Calu3 (cell line): ENCODE data around the gene NUAK2. TPM values are rescaled to one million over a fixed set of nuclear protein-coding genes. Genes with fewer than 3 reads are reported as not detected.

Experiments
- BruUV-seq: library from RNA; stranded (reverse); fragments of 400-500 nt; replicated peaks from 2 replicates; lab custom pipeline; 2021; lab: Mats Ljungman, UMichigan
- CTCF ChIA-PET: fragments of 300-600 bp; sonication (Branson Sonifier 250); formaldehyde crosslinking; loops from one replicate; lab custom pipeline; 2022; ENCODE audit warnings: antibody characterized with exemption; lab: Charles Lee
- DNase-seq: peaks from one replicate; pipeline ENCODE4 v3.0.0; 2022
- H3K27ac Mint-ChIP-seq: one replicate; pipeline ENCODE4 v1.8.0; 2022; ENCODE audit warnings: mixed read lengths; ENCODE audit not compliant: unreplicated experiment
- H3K27me3 Mint-ChIP-seq: one replicate; pipeline ENCODE4 v1.8.0; 2022; ENCODE audit warnings: mixed read lengths; ENCODE audit not compliant: unreplicated experiment
- H3K36me3 Mint-ChIP-seq: one replicate; pipeline ENCODE4 v1.8.0; 2022; ENCODE audit warnings: mild to moderate bottlenecking, moderate library complexity, mixed read lengths; ENCODE audit not compliant: insufficient read depth, unreplicated experiment
- H3K4me1 Mint-ChIP-seq: one replicate; pipeline ENCODE4 v1.8.0; 2022; ENCODE audit warnings: mild to moderate bottlenecking, low read depth, mixed read lengths; ENCODE audit not compliant: unreplicated experiment
- H3K4me3 Mint-ChIP-seq: one replicate; pipeline ENCODE4 v1.8.0; 2022; ENCODE audit warnings: mild to moderate bottlenecking, low read depth, moderate library complexity, mixed read lengths; ENCODE audit not compliant: unreplicated experiment
- H3K9me3 Mint-ChIP-seq: one replicate; pipeline ENCODE4 v1.8.0; 2022; ENCODE audit warnings: low read depth, mixed read lengths; ENCODE audit not compliant: unreplicated experiment
- intact Hi-C: fragments of 100-400 bp; cut with micrococcal nuclease; formaldehyde crosslinking; loops from one replicate; pipeline ENCODE4 v1.10.0; 2022; ENCODE audit not compliant: unreplicated experiment
- total RNA-seq: library from RNA; stranded (reverse); gene quantifications from 2 replicates; pipeline ENCODE4 v1.2.3, GENCODE V29; 2022
- TF ChIP-seq, protein P1 (sequence below): fragments of 200-600 bp; IDR thresholded peaks from one replicate; pipeline ENCODE4 v1.8.0; 2022; ENCODE audit warnings: antibody characterized with exemption; ENCODE audit not compliant: unreplicated experiment

NUAK2 gene
- total RNA-seq, 1 experiment from 2014 or later = 3.7 TPM

DNA sequence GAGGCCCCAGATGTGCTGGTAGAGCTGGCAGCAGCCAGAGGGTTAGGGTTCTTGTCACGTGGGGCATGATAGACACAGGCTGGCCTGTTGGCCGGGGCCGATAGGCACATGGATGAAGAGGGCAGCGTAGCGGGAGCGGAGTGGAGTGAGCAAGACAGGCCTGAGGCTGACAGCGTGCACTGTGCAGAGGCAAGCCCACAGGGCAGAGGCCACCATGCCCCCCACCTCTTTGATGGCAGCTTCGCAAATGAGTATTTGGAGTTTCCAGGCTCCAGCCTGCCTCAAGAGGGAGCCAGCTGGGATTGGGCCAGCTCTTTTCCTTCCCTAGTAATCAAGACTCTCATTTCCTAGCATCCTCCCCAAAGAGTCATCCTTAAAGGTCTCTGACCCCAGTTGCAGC, 50.3 kb downstream of the NUAK2 start:
- no TSS peak for BruUV-seq

GRCh38 chr1:205270764-205271163, 50.8 kb downstream of the NUAK2 start:
- no TSS peak for BruUV-seq
- DNase-seq = no peak
- TF ChIP-seq, protein P1, sequence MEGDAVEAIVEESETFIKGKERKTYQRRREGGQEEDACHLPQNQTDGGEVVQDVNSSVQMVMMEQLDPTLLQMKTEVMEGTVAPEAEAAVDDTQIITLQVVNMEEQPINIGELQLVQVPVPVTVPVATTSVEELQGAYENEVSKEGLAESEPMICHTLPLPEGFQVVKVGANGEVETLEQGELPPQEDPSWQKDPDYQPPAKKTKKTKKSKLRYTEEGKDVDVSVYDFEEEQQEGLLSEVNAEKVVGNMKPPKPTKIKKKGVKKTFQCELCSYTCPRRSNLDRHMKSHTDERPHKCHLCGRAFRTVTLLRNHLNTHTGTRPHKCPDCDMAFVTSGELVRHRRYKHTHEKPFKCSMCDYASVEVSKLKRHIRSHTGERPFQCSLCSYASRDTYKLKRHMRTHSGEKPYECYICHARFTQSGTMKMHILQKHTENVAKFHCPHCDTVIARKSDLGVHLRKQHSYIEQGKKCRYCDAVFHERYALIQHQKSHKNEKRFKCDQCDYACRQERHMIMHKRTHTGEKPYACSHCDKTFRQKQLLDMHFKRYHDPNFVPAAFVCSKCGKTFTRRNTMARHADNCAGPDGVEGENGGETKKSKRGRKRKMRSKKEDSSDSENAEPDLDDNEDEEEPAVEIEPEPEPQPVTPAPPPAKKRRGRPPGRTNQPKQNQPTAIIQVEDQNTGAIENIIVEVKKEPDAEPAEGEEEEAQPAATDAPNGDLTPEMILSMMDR = no peak
- intact Hi-C loops = no loop called here
- H3K4me3 Mint-ChIP-seq = no peak overlapping the region
- no peaks in the 10 kb centered on the region for H3K9me3 Mint-ChIP-seq
- H3K27me3 Mint-ChIP-seq = peaks cover 65% of the 10 kb centered on the region
- H3K4me1 Mint-ChIP-seq = peaks cover 18% of the 10 kb centered on the region
- H3K27ac Mint-ChIP-seq = no peak overlapping the region
- CTCF ChIA-PET = interaction anchor here (0.9 to 6.1 kb wide), 12 partner anchors 9 to 281 kb away, joined by 3 to 303 read pairs (median 4); partner anchors contain the start of gene NUAK2
- no peaks in the 10 kb centered on the region for H3K36me3 Mint-ChIP-seq

More for the DNA sequence above, 50.3 kb downstream of the NUAK2 start:
- peaks cover 18% of the 10 kb centered on the region for H3K4me1 Mint-ChIP-seq
- intact Hi-C loops = no loop called here
- no peaks in the 10 kb centered on the region for H3K36me3 Mint-ChIP-seq
- H3K27ac Mint-ChIP-seq = no peak overlapping the region
- no peak overlapping the region for H3K4me3 Mint-ChIP-seq
- TF ChIP-seq, protein P1 = no peak
- H3K27me3 Mint-ChIP-seq = peaks cover 65% of the 10 kb centered on the region
- CTCF ChIA-PET = interaction anchor here (0.9 to 6.1 kb wide), 12 partner anchors 9 to 282 kb away, joined by 3 to 303 read pairs (median 4); partner anchors contain the start of gene NUAK2
- no peaks in the 10 kb centered on the region for H3K9me3 Mint-ChIP-seq
- no peak for DNase-seq

- Mint-ChIP-seq H3K4me3 (no peak overlapping the region), H3K27ac (no peak overlapping the region), H3K9me3 (no peaks in the 10 kb centered on the region), H3K4me1 (peaks cover 18% of the 10 kb centered on the region), H3K27me3 (peaks cover 65% of the 10 kb centered on the region), H3K36me3 (no peaks in the 10 kb centered on the region)
- CTCF ChIA-PET = interaction anchor here (0.9 to 6.1 kb wide), 9 partner anchors 11 to 281 kb away, joined by 3 to 303 read pairs (median 6); partner anchors contain the start of gene NUAK2
- DNase-seq = no peak
- TF ChIP-seq, protein P1 = no peak
- intact Hi-C loops = no loop called here
- no TSS peak for BruUV-seq
Observed at GRCh38 chr1:205270271-205270670, 51.3 kb downstream of the NUAK2 start.

GRCh38 chr1:205269711-205270110, 51.8 kb downstream of the NUAK2 start:
- CTCF ChIA-PET = interaction anchor here (1.7 to 6.1 kb wide), 4 partner anchors 13 to 58 kb away, joined by 6 to 303 read pairs (median 66); partner anchors contain the start of gene NUAK2
- TF ChIP-seq, protein P1 = no peak
- BruUV-seq = no TSS peak

More at GRCh38 chr1:205269711-205270110, 51.8 kb downstream of the NUAK2 start:
- intact Hi-C loops = no loop called here
- Mint-ChIP-seq H3K9me3 (no peaks in the 10 kb centered on the region), H3K36me3 (no peaks in the 10 kb centered on the region), H3K4me3 (no peak overlapping the region), H3K4me1 (peaks cover 18% of the 10 kb centered on the region), H3K27me3 (peaks cover 65% of the 10 kb centered on the region), H3K27ac (no peak overlapping the region)
- no peak for DNase-seq
